ENCODE data around the gene COL5A1.

Gene COL5A1

DNA sequence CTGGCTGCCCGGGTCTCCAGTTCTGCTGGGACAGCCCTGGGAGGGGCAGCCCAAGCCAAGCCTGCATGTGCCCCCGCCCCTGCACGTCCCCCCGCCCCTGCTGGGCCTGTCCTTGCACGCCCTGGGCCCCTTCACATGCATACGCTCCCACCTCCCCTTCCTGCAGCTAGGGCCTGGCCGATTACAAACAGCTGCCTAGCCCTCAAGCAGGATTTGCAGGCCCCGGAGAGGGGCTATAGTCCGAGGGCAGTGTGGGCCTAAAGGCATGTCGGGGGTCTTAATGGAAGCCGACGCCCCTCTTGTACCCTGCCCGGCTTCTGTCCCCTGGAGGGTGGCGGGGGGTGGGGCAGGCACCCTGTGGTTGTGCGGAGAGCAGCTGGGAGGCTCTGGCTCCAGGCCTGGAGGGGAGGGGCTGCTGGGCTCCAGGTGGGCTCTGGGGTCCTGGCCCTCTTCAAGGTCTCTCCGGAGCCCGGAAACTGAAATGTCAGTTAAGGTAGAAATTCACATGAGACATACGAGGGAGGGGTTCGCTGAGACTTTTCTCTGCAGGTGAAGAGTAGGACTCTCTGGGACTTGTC, 16.9 kb downstream of the COL5A1 start:
- no peak for TF ChIP-seq CTCF (IDR thresholded peaks at IDR 0.05; ENCODE audit: low read depth, low read length, missing control alignments)
- no peak for DNase-seq (ENCODE audit: low read depth)
- H3K4me3 ChIP-seq (ENCODE audit: low read depth, low read length), result no peak overlapping the region

- H3K4me3 ChIP-seq (ENCODE audit: low read depth, low read length), result no peak overlapping the region
- no peak for DNase-seq (ENCODE audit: low read depth)
- TF ChIP-seq CTCF (IDR thresholded peaks at IDR 0.05; ENCODE audit: low read depth, low read length, missing control alignments), result no peak
Observed at GRCh38 chr9:134659688-134660131, 18.1 kb downstream of the COL5A1 start.

DNA sequence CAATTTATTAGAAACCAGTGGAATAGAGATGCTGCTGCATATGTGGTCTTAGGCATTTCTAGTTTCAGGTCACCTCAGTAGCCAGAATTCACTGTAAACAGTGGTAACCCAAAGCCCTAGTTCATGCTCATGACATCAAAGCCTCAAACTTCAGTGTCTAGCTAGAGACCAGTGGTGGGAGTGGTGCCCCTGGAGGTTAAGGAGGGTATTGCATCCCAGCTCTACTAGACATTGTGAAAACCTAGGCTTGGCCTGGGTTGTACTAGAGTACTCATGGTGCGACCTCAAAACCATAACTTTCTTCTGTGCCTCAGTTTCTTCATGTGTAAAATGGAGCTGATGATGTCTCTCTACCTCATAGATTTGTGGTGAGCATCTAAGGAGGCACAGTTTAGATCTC, 18.8 kb downstream of the COL5A1 start:
- no peak for DNase-seq (ENCODE audit: low read depth)
- peak; percentile 71 for TF ChIP-seq CTCF (IDR thresholded peaks at IDR 0.05; ENCODE audit: low read depth, low read length, missing control alignments)
- H3K4me3 ChIP-seq (ENCODE audit: low read depth, low read length), result no peak overlapping the region

DNA sequence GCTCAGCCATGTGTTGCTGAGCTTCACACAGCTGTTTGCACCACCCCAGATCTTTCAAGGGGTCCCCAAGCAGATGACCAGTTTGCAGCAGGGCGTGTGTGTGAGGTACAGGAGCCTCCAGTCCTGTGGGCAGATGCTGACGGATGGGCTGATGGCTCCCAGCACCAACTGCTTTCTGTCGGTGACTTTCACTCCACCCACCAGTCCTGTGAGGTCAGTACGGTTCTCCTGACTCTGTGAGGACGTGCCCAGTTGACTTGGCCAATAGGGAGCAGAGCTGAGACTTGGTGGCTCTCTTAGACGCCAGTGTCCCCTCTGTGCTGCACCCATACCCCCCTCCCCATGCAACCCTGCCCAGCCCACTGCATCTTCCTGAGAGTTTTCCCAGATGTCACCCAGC, 19.7 kb downstream of the COL5A1 start:
- no peak for TF ChIP-seq CTCF (IDR thresholded peaks at IDR 0.05; ENCODE audit: low read depth, low read length, missing control alignments)
- H3K4me3 ChIP-seq (ENCODE audit: low read depth, low read length), result no peak overlapping the region

DNA sequence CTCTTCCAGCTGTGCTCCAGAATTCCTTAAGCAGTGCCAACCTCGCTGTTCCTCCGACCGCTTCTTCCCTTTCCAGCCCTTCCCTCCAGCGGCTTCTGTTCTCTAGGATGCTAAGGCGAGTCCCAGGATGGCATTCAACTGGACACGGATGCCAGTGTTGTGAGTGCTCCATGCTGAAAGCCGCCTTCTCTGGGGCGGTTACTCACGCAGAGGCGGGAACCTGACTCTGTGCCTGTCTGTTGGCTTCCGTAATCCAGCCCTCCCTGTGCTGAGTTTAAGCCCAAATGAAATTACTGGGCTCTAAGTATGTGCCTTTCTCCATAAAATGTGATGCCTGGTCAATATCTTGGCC, 20.2 kb downstream of the COL5A1 start:
- no peak overlapping the region for H3K4me3 ChIP-seq (ENCODE audit: low read depth, low read length)
- DNase-seq (ENCODE audit: low read depth), result no peak
- TF ChIP-seq CTCF (IDR thresholded peaks at IDR 0.05; ENCODE audit: low read depth, low read length, missing control alignments), result no peak

More for the DNA sequence above, 19.7 kb downstream of the COL5A1 start:
- no peak for DNase-seq (ENCODE audit: low read depth)

DNA sequence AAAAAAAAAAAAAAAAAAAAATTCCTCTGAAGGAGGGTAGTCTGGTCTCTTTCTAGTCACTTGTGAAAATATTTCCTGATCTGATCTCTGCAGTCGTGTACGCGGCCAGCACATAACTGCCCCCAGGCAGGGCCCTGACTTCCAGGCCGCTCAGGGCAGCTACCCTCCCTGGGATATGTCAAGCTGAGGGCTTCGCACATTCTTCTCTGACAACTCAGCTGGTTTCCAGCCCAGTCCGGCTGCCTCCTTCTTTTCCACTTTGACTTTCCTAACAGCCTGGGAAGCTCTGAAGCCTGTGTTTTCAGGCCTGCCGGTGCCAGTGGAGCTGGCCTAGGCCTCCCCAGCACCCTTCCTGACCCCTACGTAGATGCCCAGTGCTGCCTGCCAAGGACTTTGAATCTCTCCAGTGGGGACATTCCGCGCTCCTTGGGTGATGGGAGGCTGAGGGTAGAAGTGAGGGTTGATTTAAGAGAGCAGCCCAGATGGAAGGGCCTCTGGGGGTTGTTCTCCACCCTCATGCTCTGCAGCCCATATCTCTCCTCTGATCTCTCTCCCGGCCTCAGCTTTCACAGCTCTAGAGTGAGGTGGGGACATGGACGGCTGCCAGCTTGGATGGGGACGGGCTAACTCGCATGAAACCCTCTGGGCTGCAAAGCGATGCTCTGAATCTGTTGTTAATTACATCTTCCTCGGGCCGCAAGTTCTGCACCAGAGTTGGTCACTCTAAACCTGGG, 20.7 kb downstream of the COL5A1 start:
- H3K4me3 ChIP-seq (ENCODE audit: low read depth, low read length), result no peak overlapping the region
- DNase-seq (ENCODE audit: low read depth), result no peak
- no peak for TF ChIP-seq CTCF (IDR thresholded peaks at IDR 0.05; ENCODE audit: low read depth, low read length, missing control alignments)

DNA sequence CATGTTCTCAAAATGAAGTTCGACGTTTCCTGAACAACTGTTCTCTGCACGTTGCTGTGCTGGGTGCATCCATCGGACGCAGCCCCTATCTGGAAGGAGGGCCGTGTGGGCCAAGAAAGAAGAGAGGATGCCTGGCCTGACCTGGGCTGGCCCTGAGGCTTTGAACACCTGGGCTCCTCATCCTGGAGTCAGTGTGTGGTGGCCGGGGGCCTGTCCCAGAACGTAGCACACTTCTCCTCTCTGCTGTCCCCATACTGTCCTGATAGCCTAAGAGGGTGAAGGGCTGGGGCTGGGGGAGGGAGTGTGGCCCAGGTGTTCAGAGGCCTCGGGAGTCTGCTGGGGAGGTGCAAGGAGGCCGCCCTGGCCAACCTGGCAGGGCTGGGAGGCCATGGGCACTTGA, 21.5 kb downstream of the COL5A1 start:
- no peak for TF ChIP-seq CTCF (IDR thresholded peaks at IDR 0.05; ENCODE audit: low read depth, low read length, missing control alignments)
- H3K4me3 ChIP-seq (ENCODE audit: low read depth, low read length), result no peak overlapping the region
- DNase-seq (ENCODE audit: low read depth), result no peak

Data from GM12864 (cell line).